Suppressor macrophage (primary cell): ENCODE data around the gene NOS3.
A peak's percentile ranks its signal among the peaks of the same experiment; 100 is the strongest.

Source experiments
- DNase-seq, 4 experiments: peaks; one replicate each; pipeline ENCODE4 v3.0.0-alpha.2; 2020 to 2022

Gene NOS3

DNA sequence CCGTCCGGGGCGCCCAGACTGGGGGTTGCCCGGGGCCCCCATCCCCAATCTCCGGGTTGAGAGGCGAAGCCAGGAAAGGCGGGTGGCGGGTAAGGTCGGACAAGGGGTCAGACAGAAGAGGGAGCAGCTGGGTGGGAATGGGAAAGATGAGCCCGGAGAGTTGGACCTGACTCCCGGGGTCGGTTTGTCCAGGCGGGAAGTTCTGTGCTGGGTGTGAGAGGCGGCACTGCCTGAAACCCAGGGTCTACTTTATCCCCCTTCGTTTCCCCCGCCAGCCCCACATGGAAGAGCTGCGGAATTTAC is 69.2 kb downstream of the NOS3 start:
- peak in 1 of 4 experiments; percentile 18 for DNase-seq

DNA sequence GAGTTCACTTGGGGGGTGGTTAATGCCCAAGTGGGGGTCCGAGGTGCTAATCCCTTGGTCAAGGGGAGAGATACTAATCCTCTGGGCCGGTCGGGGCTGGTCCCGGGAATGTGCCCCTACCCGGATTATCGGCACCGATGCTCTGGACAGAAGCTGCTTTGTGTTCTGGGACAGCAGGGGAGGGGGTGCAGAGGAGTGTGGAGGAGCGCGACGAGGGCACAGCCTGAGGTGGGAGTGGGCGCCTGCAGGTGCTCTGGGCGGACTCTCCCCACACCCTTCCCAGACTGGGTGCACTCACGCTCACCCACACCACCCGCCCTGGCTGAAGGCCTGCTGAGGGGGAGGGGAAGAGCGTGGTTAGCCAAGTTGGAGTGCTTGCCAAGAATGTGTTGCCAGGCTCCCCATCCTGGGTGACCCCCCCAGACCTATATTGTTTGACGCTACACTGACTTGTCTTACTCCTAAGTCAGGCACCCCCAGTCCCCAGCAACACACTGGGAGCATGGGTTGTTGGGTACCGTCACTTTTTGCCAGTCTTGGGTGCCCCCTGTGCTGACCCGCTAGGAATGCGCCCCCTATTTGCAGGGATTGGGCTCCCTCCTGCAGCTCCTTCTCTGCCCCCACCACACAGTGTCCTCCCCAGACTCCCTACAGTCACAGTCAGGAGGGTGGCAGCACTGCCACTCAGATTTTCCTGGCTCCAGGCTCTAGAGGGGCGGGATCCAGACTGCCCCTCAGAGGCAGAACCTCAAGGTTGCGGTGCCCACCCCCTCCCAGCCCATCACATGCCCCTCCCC is 69.8 kb downstream of the NOS3 start:
- peak in 3 of 4 experiments; percentile 19 to 37 (median 35) for DNase-seq

DNA sequence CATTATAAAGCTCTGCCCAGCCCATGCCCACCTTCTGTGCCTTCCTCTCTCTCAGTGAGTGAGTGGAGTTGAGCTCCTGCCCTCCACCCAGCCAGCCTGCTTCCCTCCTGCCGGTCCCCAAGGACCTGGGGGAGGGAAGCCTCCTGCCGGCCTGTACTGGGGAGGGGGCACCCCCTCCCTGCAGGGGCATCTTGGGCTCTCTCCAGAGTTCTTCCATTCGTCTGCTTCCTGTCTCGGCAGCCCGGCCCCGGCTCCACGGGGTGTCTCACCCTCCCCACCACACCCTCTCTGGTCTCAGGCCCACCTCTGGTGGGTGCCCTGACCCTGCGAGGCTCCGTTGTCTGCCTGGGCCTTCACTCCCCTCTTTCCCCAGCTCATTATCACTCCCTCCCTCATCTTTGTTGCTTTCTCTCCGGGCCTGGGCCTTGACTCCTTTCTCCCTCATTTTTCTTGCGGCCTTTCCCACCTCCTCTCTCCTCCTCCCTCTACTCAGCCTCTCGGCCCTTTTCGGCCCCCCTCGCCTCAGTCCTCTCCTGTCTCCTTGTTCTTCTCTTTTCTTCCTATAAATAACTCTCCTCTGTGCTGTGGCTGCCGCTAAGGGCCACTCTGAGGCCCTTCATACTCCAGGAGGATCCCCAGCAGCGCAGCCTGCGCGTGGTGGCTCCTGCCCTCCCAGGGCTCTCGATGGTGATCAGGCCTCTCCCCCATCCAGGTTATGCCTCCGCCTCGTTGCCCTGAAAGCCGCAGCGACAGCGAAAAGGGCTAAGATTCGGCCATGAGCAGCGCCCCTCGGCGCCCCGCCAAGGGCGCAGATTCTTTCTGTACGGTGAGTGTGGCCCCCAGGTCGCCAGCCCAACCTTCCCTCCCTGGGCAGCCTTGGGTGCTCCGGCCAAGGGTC is 70.6 kb downstream of the NOS3 start:
- no peak for DNase-seq

DNA sequence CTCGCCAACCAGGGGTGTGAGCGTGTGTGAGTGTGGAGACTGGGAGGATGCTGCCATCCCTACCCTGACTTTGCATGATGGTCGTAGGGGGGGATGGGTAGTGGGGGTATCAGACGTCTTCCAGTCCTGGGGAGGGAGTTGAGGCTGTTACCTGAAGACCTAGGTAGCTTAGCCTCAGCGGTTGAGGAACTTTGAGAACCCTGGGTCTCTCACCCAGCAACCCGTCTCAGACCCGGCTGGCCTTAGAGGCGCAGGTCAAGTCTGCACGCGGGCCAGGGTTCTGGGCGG is 71.2 kb downstream of the NOS3 start:
- no peak for DNase-seq

DNA sequence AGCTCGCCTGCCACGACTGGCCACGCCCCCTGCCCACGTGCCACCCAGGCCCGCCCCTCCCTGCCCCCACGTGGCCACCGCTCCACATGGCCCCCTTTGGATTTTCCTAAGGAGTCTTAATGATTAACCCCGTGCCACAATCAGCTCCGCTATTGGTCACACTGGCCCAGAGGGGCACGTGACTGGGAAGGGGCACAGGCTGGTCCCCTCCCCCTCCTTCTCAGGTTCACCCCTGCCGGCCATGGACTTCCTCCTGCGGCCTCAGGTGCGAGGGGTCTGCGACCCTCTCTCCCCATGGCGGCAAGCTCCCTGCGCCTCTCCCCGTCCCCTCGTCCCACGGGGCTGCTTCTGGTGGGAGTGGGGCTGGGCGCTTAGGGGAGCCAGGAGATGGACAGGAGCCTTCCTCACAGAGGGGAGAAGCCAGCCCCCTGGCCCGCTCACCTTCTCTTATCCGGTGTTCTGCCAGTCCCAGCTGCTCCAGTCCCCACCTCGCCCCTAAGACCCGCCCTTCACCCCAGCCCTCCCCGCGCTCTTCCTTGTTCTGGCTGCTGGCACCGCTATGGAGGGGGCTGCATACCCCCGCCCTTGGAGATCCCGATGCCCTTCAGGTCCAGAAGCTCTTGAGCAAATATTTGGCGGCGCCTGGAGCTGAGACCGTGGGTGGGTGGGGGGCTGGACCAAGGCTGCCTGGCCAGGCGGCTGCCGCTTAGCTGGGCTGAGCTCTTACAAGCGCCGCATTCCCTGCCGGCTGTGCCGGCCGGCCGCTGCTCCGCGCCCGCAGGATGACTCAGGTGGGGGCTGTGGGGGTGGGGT is 71.8 kb downstream of the NOS3 start:
- no peak for DNase-seq

DNA sequence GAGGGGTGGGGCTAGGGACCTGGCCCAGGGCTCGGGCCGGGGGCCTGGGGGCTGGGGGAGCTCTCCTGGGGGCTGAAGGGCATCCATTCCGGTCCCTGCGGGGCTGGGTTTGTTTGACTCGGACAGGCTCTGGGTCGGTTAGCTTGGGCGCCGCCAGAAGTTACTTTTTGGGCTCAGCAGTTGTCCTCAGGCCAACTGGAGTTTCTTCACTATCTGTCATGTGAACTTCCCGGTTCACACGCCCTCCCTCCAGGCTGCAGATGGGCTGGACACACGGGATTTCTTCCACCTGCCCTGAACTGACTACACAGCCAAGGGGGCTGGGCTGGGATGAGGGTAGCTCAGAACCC is 72.4 kb downstream of the NOS3 start:
- no peak for DNase-seq
